GM21390 (cell line): ENCODE results near the gene GAGE10.
"Not testable (repeated sequence)": the region's sequence is repeated elsewhere in the genome, so short reads cannot be mapped to it uniquely, and the experiment has no call there.

Source experiments
- ATAC-seq: cut with Tn5 transposase; IDR thresholded peaks from one replicate; pipeline ENCODE4 v1.9.1; 2021; ENCODE audit not compliant: unreplicated experiment

The GAGE10 gene

DNA sequence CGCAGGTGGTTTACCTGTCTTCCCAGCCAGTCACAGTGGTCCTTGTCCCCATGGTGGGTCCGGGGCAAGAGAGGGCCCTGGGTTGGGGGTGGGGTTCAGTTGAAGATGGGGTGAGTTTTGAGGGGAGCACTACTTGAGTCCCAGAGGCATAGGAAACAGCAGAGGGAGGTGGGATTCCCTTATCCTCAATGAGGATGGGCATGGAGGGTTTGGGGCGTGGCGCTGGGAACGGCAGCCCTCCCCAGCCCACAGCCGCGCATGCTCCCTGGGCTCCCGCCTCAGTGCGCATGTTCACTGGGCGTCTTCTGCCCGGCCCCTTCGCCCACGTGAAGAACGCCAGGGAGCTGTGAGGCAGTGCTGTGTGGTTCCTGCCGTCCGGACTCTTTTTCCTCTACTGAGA is 18.3 kb downstream of the GAGE10 start, which contains the start of gene GAGE12J:
Gene GAGE12J, plus strand, starts transcription at position 301 of the 400 bp plus-strand sequence. CDS start 1,157 bp downstream, outside the sequence.
- not testable (repeated sequence) for ATAC-seq

- not testable (repeated sequence) for ATAC-seq
These were observed 18.8 kb downstream of the GAGE10 start for GRCh38 chrX:49322266-49322665.

DNA sequence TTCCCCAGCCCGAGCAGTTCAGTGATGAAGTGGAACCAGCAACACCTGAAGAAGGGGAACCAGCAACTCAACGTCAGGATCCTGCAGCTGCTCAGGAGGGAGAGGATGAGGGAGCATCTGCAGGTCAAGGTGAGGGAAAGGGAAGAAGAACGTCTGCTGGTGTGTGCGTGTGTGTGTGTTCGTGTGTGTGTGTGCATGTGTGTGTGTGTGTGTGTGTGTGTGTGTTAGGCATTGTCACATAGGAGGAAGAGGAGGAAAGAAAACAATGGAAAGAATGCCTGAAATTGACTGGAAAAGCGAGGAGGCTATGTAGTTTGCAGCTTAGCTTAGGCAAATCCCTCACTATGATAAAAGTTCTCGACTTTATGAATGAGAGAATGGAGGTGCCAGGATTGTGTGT is 20.3 kb downstream of the GAGE10 start:
- not testable (repeated sequence) for ATAC-seq

GRCh38 chrX:49330421-49330820 is 27.0 kb downstream of the GAGE10 start:
- ATAC-seq = not testable (repeated sequence)

- not testable (repeated sequence) for ATAC-seq
These were observed 27.8 kb downstream of the GAGE10 start, which contains the start of gene GAGE13 for GRCh38 chrX:49331282-49331681. TSS of gene GAGE13 (plus strand) at chrX:49331582. CDS start at chrX:49332738, 1,156 bp downstream.

DNA sequence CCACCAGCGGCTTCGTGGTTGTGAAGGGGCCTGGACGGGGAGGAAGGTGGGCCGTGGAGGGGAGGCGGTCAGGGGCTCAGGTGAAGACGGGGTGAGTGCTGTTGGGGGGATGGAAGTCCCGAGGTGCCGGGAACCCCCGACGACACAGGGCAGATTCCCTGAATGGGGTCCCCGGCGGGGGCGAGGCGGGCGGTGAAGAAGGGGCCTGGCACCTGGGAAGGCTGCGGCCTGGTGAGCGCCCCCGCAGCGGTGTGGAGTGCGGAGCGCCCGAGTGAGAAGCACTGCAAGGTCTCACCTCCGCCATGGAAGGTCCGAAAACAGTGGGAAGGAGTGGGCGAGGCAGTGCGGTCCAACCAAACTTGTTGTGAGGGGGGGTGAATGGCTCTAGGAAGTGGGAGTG is 28.4 kb downstream of the GAGE10 start:
- ATAC-seq = not testable (repeated sequence)

DNA sequence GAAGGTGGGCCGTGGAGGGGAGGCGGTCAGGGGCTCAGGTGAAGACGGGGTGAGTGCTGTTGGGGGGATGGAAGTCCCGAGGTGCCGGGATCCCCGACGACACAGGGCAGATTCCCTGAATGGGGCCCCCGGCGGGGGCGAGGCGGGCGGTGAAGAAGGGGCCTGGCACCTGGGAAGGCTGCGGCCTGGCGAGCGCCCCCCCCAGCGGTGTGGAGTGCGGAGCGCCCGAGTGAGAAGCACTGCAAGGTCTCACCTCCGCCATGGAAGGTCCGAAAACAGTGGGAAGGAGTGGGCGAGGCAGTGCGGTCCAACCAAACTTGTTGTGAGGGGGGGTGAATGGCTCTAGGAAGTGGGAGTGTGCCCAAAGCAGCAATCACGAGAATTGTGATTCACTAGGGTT is 38.0 kb downstream of the GAGE10 start:
- not testable (repeated sequence) for ATAC-seq

- not testable (repeated sequence) for ATAC-seq
These were observed 41.2 kb downstream of the GAGE10 start for GRCh38 chrX:49344496-49345175.

DNA sequence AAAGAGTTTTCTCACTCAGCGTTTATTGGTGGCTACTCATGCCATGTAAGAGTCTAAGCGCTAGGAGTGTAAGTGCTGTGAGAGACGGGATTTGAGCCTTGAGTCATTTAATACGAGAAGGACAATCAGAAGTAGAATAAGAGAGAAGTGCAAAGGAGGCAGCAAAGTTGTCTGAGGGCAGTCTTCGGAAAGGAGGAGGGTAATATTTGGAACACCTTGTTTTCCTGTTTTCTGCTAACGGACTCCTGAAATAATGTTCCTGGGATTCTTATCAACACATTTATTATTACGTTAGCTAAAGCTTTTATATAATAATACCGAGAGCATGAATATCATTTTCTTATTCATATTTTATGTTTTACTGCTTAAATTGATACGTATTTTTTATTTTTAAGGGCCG is 42.0 kb downstream of the GAGE10 start:
- ATAC-seq = not testable (repeated sequence)

- ATAC-seq = not testable (repeated sequence)
These were observed 42.7 kb downstream of the GAGE10 start for GRCh38 chrX:49346150-49346549.
